ENCODE results near the gene CCNI2. TPM values are rescaled to one million over a fixed set of nuclear protein-coding genes. Genes with fewer than 3 reads are reported as not detected.

Gene CCNI2
- total RNA-seq, 2 experiments from 2014 or later = 4.3 to 4.6 TPM

GRCh38 chr5:132736853-132737833 lies 10.1 kb upstream of the CCNI2 start, which contains the start of gene KIF3A:
Gene KIF3A, minus strand, starts transcription at chr5:132737546. Its CDS starts 127 bp downstream, at chr5:132737419.
- Mint-ChIP-seq H3K27me3 (no peaks in the 10 kb centered on the region), H3K4me1 (peaks cover 30% of the 10 kb centered on the region), H3K9me3 (ENCODE audit: low read depth) (no peaks in the 10 kb centered on the region), H3K4me3 (peak within 1 kb of the TSS; percentile 77), H3K36me3 (ENCODE audit: low read depth) (peaks cover 6% of the 10 kb centered on the region), H3K27ac (peak within 1 kb of the TSS; percentile 70)
- ChIA-PET CTCF (interaction anchor here (0.5 to 2.8 kb wide), 11 partner anchors 9 to 500 kb away, joined by 3 to 11 read pairs (median 4); partner anchors contain the start of genes CCNI2 and RAD50), POLR2A (interaction anchor here (0.5 to 1.8 kb wide), 7 partner anchors 10 to 225 kb away, joined by 3 to 5 read pairs (median 4); partner anchors contain the start of gene CCNI2)
- DNase-seq = peak; percentile 99
- intact Hi-C loops (cut with DNase I, micrococcal nuclease) = loop anchor here (1.0 to 5.0 kb wide), 14 partner anchors 10 to 368 kb away; partner anchors contain the start of genes AFF4 (in 1 of the 2), CCNI2 (in 1 of the 2), GDF9 (in 1 of the 2) and HSPA4 (in 1 of the 2)
- ATAC-seq = peak; percentile 94

GRCh38 chr5:132737982-132738681 lies 9.1 kb upstream of the CCNI2 start:
- Mint-ChIP-seq H3K27ac (peak overlapping the region; percentile 70), H3K9me3 (ENCODE audit: low read depth) (no peaks in the 10 kb centered on the region), H3K4me1 (peaks cover 30% of the 10 kb centered on the region), H3K4me3 (peak overlapping the region; percentile 77), H3K27me3 (no peaks in the 10 kb centered on the region), H3K36me3 (ENCODE audit: low read depth) (peaks cover 3% of the 10 kb centered on the region)
- CTCF ChIA-PET = interaction anchor here (0.6 to 2.8 kb wide), 7 partner anchors 8 to 127 kb away, joined by 3 to 11 read pairs (median 4); partner anchors contain the start of gene CCNI2
- DNase-seq = no peak
- intact Hi-C loops (cut with DNase I, micrococcal nuclease) = loop anchor here (1.0 to 5.0 kb wide), 14 partner anchors 9 to 369 kb away; partner anchors contain the start of genes AFF4 (in 1 of the 2), CCNI2 (in 1 of the 2), GDF9 (in 1 of the 2) and HSPA4 (in 1 of the 2)
- POLR2A ChIA-PET = interaction anchor here (0.7 to 1.8 kb wide), 5 partner anchors 9 to 244 kb away, joined by 3 to 5 read pairs (median 4); partner anchors contain the start of gene CCNI2
- no peak for ATAC-seq

GRCh38 chr5:132739232-132739631 lies 8.0 kb upstream of the CCNI2 start:
- CTCF ChIA-PET = interaction anchor here (2.8 kb wide), 1 partner anchor 8 kb away, joined by 11 read pairs; the partner anchor contains the start of gene CCNI2
- intact Hi-C loops (cut with DNase I, micrococcal nuclease) = loop anchor here (5.0 kb wide), 2 partner anchors 83 to 212 kb away; no protein-coding TSS in a partner anchor
- POLR2A ChIA-PET = interaction anchor here (1.8 kb wide), 1 partner anchor 8 kb away, joined by 5 read pairs; the partner anchor contains the start of gene CCNI2
- ATAC-seq (no peak), DNase-seq (no peak)
- no peak overlapping the region for H3K27ac Mint-ChIP-seq
- H3K36me3 Mint-ChIP-seq (ENCODE audit: low read depth) = no peaks in the 10 kb centered on the region
- H3K9me3 Mint-ChIP-seq (ENCODE audit: low read depth) = no peaks in the 10 kb centered on the region
- peaks cover 28% of the 10 kb centered on the region for H3K4me1 Mint-ChIP-seq
- no peaks in the 10 kb centered on the region for H3K27me3 Mint-ChIP-seq
- H3K4me3 Mint-ChIP-seq = no peak overlapping the region

GRCh38 chr5:132742158-132742557 lies 5.1 kb upstream of the CCNI2 start:
- no peaks in the 10 kb centered on the region for H3K27me3 Mint-ChIP-seq
- H3K4me1 Mint-ChIP-seq = peaks cover 13% of the 10 kb centered on the region
- ATAC-seq = no peak
- intact Hi-C loops (cut with DNase I, micrococcal nuclease) = no loop called here
- no peak overlapping the region for H3K27ac Mint-ChIP-seq
- POLR2A ChIA-PET = no interaction called here
- no peak overlapping the region for H3K4me3 Mint-ChIP-seq
- H3K9me3 Mint-ChIP-seq (ENCODE audit: low read depth) = no peaks in the 10 kb centered on the region
- CTCF ChIA-PET = no interaction called here
- DNase-seq = no peak
- no peaks in the 10 kb centered on the region for H3K36me3 Mint-ChIP-seq (ENCODE audit: low read depth)

GRCh38 chr5:132742626-132743025 lies 4.6 kb upstream of the CCNI2 start:
- Mint-ChIP-seq H3K4me3 (no peak overlapping the region), H3K27me3 (no peaks in the 10 kb centered on the region), H3K9me3 (ENCODE audit: low read depth) (no peaks in the 10 kb centered on the region), H3K4me1 (peaks cover 11% of the 10 kb centered on the region), H3K27ac (no peak overlapping the region), H3K36me3 (ENCODE audit: low read depth) (no peaks in the 10 kb centered on the region)
- intact Hi-C loops (cut with DNase I, micrococcal nuclease) = no loop called here
- CTCF ChIA-PET = no interaction called here
- ATAC-seq (no peak), DNase-seq (no peak)
- POLR2A ChIA-PET = no interaction called here

- H3K4me1 Mint-ChIP-seq = peaks cover 2% of the 10 kb centered on the region
- ChIA-PET CTCF (no interaction called here), POLR2A (interaction anchor here (0.6 kb wide), 1 partner anchor 301 kb away, joined by 3 read pairs; no protein-coding TSS in a partner anchor)
- no peak overlapping the region for H3K4me3 Mint-ChIP-seq
- DNase-seq (no peak), ATAC-seq (no peak)
- no peaks in the 10 kb centered on the region for H3K9me3 Mint-ChIP-seq (ENCODE audit: low read depth)
- peaks cover 5% of the 10 kb centered on the region for H3K36me3 Mint-ChIP-seq (ENCODE audit: low read depth)
- no peaks in the 10 kb centered on the region for H3K27me3 Mint-ChIP-seq
- intact Hi-C loops (cut with DNase I, micrococcal nuclease) = no loop called here
- H3K27ac Mint-ChIP-seq = no peak overlapping the region
These were observed 2.6 kb upstream of the CCNI2 start for GRCh38 chr5:132744659-132745058.

GRCh38 chr5:132746592-132746953 lies 653 bp upstream of the CCNI2 start:
- intact Hi-C loops (cut with DNase I, micrococcal nuclease) = loop anchor here (2.0 kb wide), 1 partner anchor 74 kb away; no protein-coding TSS in a partner anchor
- Mint-ChIP-seq H3K27me3 (no peaks in the 10 kb centered on the region), H3K36me3 (ENCODE audit: low read depth) (peaks cover 8% of the 10 kb centered on the region), H3K4me1 (peaks cover 16% of the 10 kb centered on the region), H3K9me3 (ENCODE audit: low read depth) (no peaks in the 10 kb centered on the region), H3K27ac (no peak overlapping the region), H3K4me3 (peak overlapping the region; percentile 68)
- DNase-seq (no peak), ATAC-seq (no peak)
- POLR2A ChIA-PET = interaction anchor here (1.4 kb wide), 1 partner anchor 8 kb away, joined by 5 read pairs; no protein-coding TSS in a partner anchor
- CTCF ChIA-PET = interaction anchor here (0.5 to 1.7 kb wide), 8 partner anchors 9 to 1254 kb away, joined by 3 to 10 read pairs (median 3); partner anchors contain the start of gene KIF3A

GRCh38 chr5:132747616-132748440 lies 602 bp downstream of the CCNI2 start:
- peak; percentile 70 for DNase-seq
- peak; percentile 27 for ATAC-seq
- Mint-ChIP-seq H3K36me3 (ENCODE audit: low read depth) (peaks cover 9% of the 10 kb centered on the region), H3K27ac (no peak overlapping the region), H3K4me3 (peak overlapping the region; percentile 33), H3K9me3 (ENCODE audit: low read depth) (no peaks in the 10 kb centered on the region), H3K4me1 (peaks cover 20% of the 10 kb centered on the region), H3K27me3 (no peaks in the 10 kb centered on the region)
- ChIA-PET CTCF (interaction anchor here (0.6 to 1.7 kb wide), 10 partner anchors 9 to 136 kb away, joined by 3 to 11 read pairs (median 4); partner anchors contain the start of gene KIF3A), POLR2A (interaction anchor here (0.6 to 1.4 kb wide), 6 partner anchors 9 to 106 kb away, joined by 3 to 5 read pairs (median 3); no protein-coding TSS in a partner anchor)
- intact Hi-C loops (cut with DNase I, micrococcal nuclease) = loop anchor here (1.0 to 2.0 kb wide), 2 partner anchors 11 to 73 kb away; partner anchors contain the start of gene KIF3A (in 1 of the 2)

GRCh38 chr5:132748522-132749000 lies 1.3 kb downstream of the CCNI2 start:
- Mint-ChIP-seq H3K27ac (no peak overlapping the region), H3K4me3 (peak overlapping the region; percentile 33), H3K4me1 (peaks cover 22% of the 10 kb centered on the region), H3K27me3 (no peaks in the 10 kb centered on the region), H3K36me3 (ENCODE audit: low read depth) (peaks cover 9% of the 10 kb centered on the region), H3K9me3 (ENCODE audit: low read depth) (no peaks in the 10 kb centered on the region)
- DNase-seq (no peak), ATAC-seq (no peak)
- intact Hi-C loops (cut with DNase I, micrococcal nuclease) = no loop called here
- POLR2A ChIA-PET = no interaction called here
- CTCF ChIA-PET = interaction anchor here (0.6 to 1.2 kb wide), 4 partner anchors 11 to 920 kb away, joined by 3 to 5 read pairs (median 4); partner anchors contain the start of gene KIF3A

- intact Hi-C loops (cut with DNase I, micrococcal nuclease) = no loop called here
- Mint-ChIP-seq H3K36me3 (ENCODE audit: low read depth) (peaks cover 9% of the 10 kb centered on the region), H3K4me1 (peaks cover 23% of the 10 kb centered on the region), H3K27me3 (no peaks in the 10 kb centered on the region), H3K9me3 (ENCODE audit: low read depth) (no peaks in the 10 kb centered on the region), H3K4me3 (no peak overlapping the region), H3K27ac (no peak overlapping the region)
- ChIA-PET POLR2A (interaction anchor here (0.6 kb wide), 2 partner anchors 55 to 78 kb away, joined by 3 read pairs; no protein-coding TSS in a partner anchor), CTCF (interaction anchor here (1.2 kb wide), 1 partner anchor 71 kb away, joined by 5 read pairs; no protein-coding TSS in a partner anchor)
- no peak for DNase-seq
- no peak for ATAC-seq
These were observed 2.3 kb downstream of the CCNI2 start for GRCh38 chr5:132749506-132749905.
